AG20443 (cell line): Measurements from ENCODE around the gene SCAI.
"Not testable (repeated sequence)": the region's sequence is repeated elsewhere in the genome, so short reads cannot be mapped to it uniquely, and the experiment has no call there.

Source experiments
- DNase-seq: peaks from one replicate; pipeline ENCODE4 v3.0.0; 2012; ENCODE audit warnings: low spot score, mixed read lengths

Gene SCAI

GRCh38 chr9:125143377-125144090, at the start of gene SCAI:
Gene SCAI (minus strand): TSS chr9:125143528. CDS start chr9:125143437, 91 bp downstream.
- DNase-seq = peak; percentile 99

- no peak for DNase-seq
Observed at GRCh38 chr9:125190361-125190801, 47.1 kb upstream of the SCAI start.

- peak; percentile 98 for DNase-seq
Observed at GRCh38 chr9:125189361-125190289, 46.3 kb upstream of the SCAI start, which contains the start of gene PPP6C. Gene PPP6C (minus strand): TSS chr9:125189803. CDS start chr9:125189718, 85 bp downstream.

- DNase-seq = peak; percentile 19
Observed at GRCh38 chr9:125189011-125189360, 45.7 kb upstream of the SCAI start.

GRCh38 chr9:125183561-125183960, 40.2 kb upstream of the SCAI start:
- DNase-seq = no peak

- DNase-seq = no peak
Observed at GRCh38 chr9:125183054-125183453, 39.7 kb upstream of the SCAI start.

- DNase-seq = not testable (repeated sequence)
Observed at GRCh38 chr9:125181756-125182155, 38.4 kb upstream of the SCAI start.

GRCh38 chr9:125180876-125181275, 37.5 kb upstream of the SCAI start:
- DNase-seq = no peak

- not testable (repeated sequence) for DNase-seq
Observed at GRCh38 chr9:125179776-125180175, 36.4 kb upstream of the SCAI start.

GRCh38 chr9:125177888-125178287, 34.6 kb upstream of the SCAI start:
- DNase-seq = no peak

GRCh38 chr9:125176636-125177035, 33.3 kb upstream of the SCAI start:
- DNase-seq = peak; percentile 40

GRCh38 chr9:125172031-125172755, 28.9 kb upstream of the SCAI start:
- DNase-seq = peak; percentile 13

GRCh38 chr9:125169895-125170294, 26.6 kb upstream of the SCAI start:
- DNase-seq = no peak

GRCh38 chr9:125166762-125167161, 23.4 kb upstream of the SCAI start:
- DNase-seq = no peak

- DNase-seq = not testable (repeated sequence)
Observed at GRCh38 chr9:125162891-125163290, 19.6 kb upstream of the SCAI start.

GRCh38 chr9:125161284-125161918, 18.1 kb upstream of the SCAI start:
- DNase-seq = peak; percentile 20

GRCh38 chr9:125160750-125161149, 17.4 kb upstream of the SCAI start:
- DNase-seq = no peak

GRCh38 chr9:125156551-125156950, 13.2 kb upstream of the SCAI start:
- DNase-seq = no peak

GRCh38 chr9:125153712-125154367, 10.5 kb upstream of the SCAI start:
- no peak for DNase-seq

- DNase-seq = no peak
Observed at GRCh38 chr9:125151730-125152129, 8.4 kb upstream of the SCAI start.
